Trophoblast cell (in vitro differentiated cells and primary cell): ENCODE measurements around the gene SSH2.

Experiments
- DNase-seq, 2 donors: peaks; one replicate each; pipeline ENCODE4 v3.0.0-alpha.2; 2016
- H2AFZ ChIP-seq: 2 replicates; pipeline ENCODE4 v1.6.1; 2013; ENCODE audit warnings: low read length, moderate library complexity, mild to moderate bottlenecking; ENCODE audit not compliant: insufficient read depth, poor library complexity
- H2AK5ac ChIP-seq: 2 replicates; pipeline ENCODE4 v1.6.1; 2013; ENCODE audit warnings: mild to moderate bottlenecking, low read length
- H2BK120ac ChIP-seq: 2 replicates; pipeline ENCODE4 v1.6.1; 2013; ENCODE audit warnings: low read length, mild to moderate bottlenecking, moderate library complexity; ENCODE audit not compliant: insufficient read depth, poor library complexity
- H2BK12ac ChIP-seq: 2 replicates; pipeline ENCODE4 v1.6.1; 2013; ENCODE audit warnings: mild to moderate bottlenecking, low read length, moderate library complexity
- H2BK5ac ChIP-seq: 2 replicates; pipeline ENCODE4 v1.6.1; 2013; ENCODE audit warnings: low read length, low read depth, moderate library complexity, mild to moderate bottlenecking; ENCODE audit not compliant: poor library complexity
- H3K14ac ChIP-seq: 2 replicates; pipeline ENCODE4 v1.6.1; 2013; ENCODE audit warnings: mild to moderate bottlenecking, low read length
- H3K18ac ChIP-seq: 2 replicates; pipeline ENCODE4 v1.6.1; 2013; ENCODE audit warnings: mild to moderate bottlenecking, low read length
- H3K23ac ChIP-seq: 2 replicates; pipeline ENCODE4 v1.6.1; 2013; ENCODE audit warnings: low read length
- H3K27ac ChIP-seq: 2 replicates; pipeline ENCODE4 v1.5.1; 2013; ENCODE audit warnings: low read depth, mild to moderate bottlenecking, inconsistent platforms, low read length, moderate library complexity
- H3K27me3 ChIP-seq: 2 replicates; pipeline ENCODE4 v1.6.1; 2013; ENCODE audit warnings: inconsistent platforms, mild to moderate bottlenecking, low read length, moderate library complexity; ENCODE audit not compliant: insufficient read depth
- H3K36me3 ChIP-seq, 2 experiments: 1 replicate in 1 of 2; 2 replicates in 1 of 2; pipeline ENCODE4 v1.6.1; 2013; ENCODE audit warnings: low read length in 2 of 2, mild to moderate bottlenecking in 2 of 2, moderate library complexity in 1 of 2; ENCODE audit not compliant: insufficient read depth in 2 of 2, control insufficient read depth in 1 of 2
- H3K4ac ChIP-seq: 2 replicates; pipeline ENCODE4 v1.6.1; 2013; ENCODE audit warnings: low read depth, mild to moderate bottlenecking, low read length, moderate library complexity
- H3K4me1 ChIP-seq, 2 experiments: 1 replicate in 1 of 2; 2 replicates in 1 of 2; pipeline ENCODE4 v1.6.1; 2013; ENCODE audit warnings: low read length in 2 of 2, mild to moderate bottlenecking in 2 of 2, moderate library complexity in 1 of 2; ENCODE audit not compliant: insufficient read depth in 2 of 2, control insufficient read depth in 1 of 2
- H3K4me2 ChIP-seq: 2 replicates; pipeline ENCODE4 v1.6.1; 2013; ENCODE audit warnings: inconsistent platforms, mild to moderate bottlenecking, low read length, moderate library complexity
- H3K4me3 ChIP-seq: 2 replicates; pipeline ENCODE4 v1.5.1; 2013; ENCODE audit warnings: mild to moderate bottlenecking, low read depth, low read length, inconsistent platforms
- H3K79me1 ChIP-seq: one replicate; pipeline ENCODE4 v1.6.1; 2013; ENCODE audit warnings: low read length
- H3K79me2 ChIP-seq: 2 replicates; pipeline ENCODE4 v1.6.1; 2013; ENCODE audit warnings: low read length, mild to moderate bottlenecking; ENCODE audit not compliant: control insufficient read depth, insufficient read depth, poor library complexity
- H3K9ac ChIP-seq: 2 replicates; pipeline ENCODE4 v1.6.1; 2013; ENCODE audit warnings: mild to moderate bottlenecking, low read length
- H3K9me3 ChIP-seq: 2 replicates; pipeline ENCODE4 v1.6.1; 2013; ENCODE audit warnings: low read depth, mild to moderate bottlenecking, control low read depth, inconsistent platforms, low read length; ENCODE audit not compliant: insufficient read depth
- H4K12ac ChIP-seq: 2 replicates; pipeline ENCODE4 v1.6.1; 2013; ENCODE audit warnings: low read depth, mild to moderate bottlenecking, low read length, moderate library complexity
- H4K8ac ChIP-seq: 2 replicates; pipeline ENCODE4 v1.6.1; 2013; ENCODE audit warnings: low read depth, mild to moderate bottlenecking, low read length, moderate library complexity
- H4K91ac ChIP-seq: one replicate; pipeline ENCODE4 v1.6.1; 2013; ENCODE audit warnings: low read depth, mild to moderate bottlenecking, low read length, moderate library complexity
- WGBS: extraction: QIAGEN DNeasy Blood & Tissue Kit; methylation state at CpG from one replicate; pipeline ENCODE4 v1.1.7; 2013; ENCODE audit warnings: missing lambda C conversion rate; ENCODE audit not compliant: insufficient read length, insufficient coverage; ENCODE audit errors: extremely low coverage; 5-methylcytosine and 5-hydroxymethylcytosine counted together

The SSH2 gene

GRCh38 chr17:29833801-29834200, 96.2 kb downstream of the SSH2 start:
- no peak overlapping the region for H2BK5ac ChIP-seq
- DNase-seq = no peak
- no peak overlapping the region for H4K91ac ChIP-seq
- no peak overlapping the region for H2BK120ac ChIP-seq
- no peak overlapping the region for H2AK5ac ChIP-seq
- H3K18ac ChIP-seq = no peak overlapping the region
- no peak overlapping the region for H2BK12ac ChIP-seq
- H3K4ac ChIP-seq = no peak overlapping the region
- no peak overlapping the region for H2AFZ ChIP-seq
- H3K4me1 ChIP-seq = peaks cover under 1 to 2% of the 10 kb centered on the region in 2 experiments
- no peaks in the 10 kb centered on the region for H3K27me3 ChIP-seq
- H3K9me3 ChIP-seq = no peaks in the 10 kb centered on the region
- H3K14ac ChIP-seq = no peak overlapping the region
- no CpG with 5 or more reads among the region's 1 CpG for WGBS
- no peak overlapping the region for H3K9ac ChIP-seq
- no peak overlapping the region for H3K27ac ChIP-seq
- H3K36me3 ChIP-seq = no peaks in the 10 kb centered on the region
- no peaks in the 10 kb centered on the region for H3K79me2 ChIP-seq
- no peak overlapping the region for H3K23ac ChIP-seq
- H4K8ac ChIP-seq = no peak overlapping the region
- no peak overlapping the region for H3K4me2 ChIP-seq
- H3K4me3 ChIP-seq = no peak overlapping the region
- H3K79me1 ChIP-seq = no peaks in the 10 kb centered on the region
- H4K12ac ChIP-seq = no peak overlapping the region

- Histone ChIP-seq H3K23ac (no peak overlapping the region), H3K79me1 (no peaks in the 10 kb centered on the region), H3K27me3 (no peaks in the 10 kb centered on the region), H3K9ac (no peak overlapping the region), H2AK5ac (no peak overlapping the region), H2BK5ac (no peak overlapping the region), H4K12ac (no peak overlapping the region), H3K79me2 (no peaks in the 10 kb centered on the region), H2BK120ac (no peak overlapping the region), H3K18ac (no peak overlapping the region), H3K36me3 (peaks cover 0 to 2% of the 10 kb centered on the region in 2 experiments), H3K27ac (no peak overlapping the region), H3K4me3 (no peak overlapping the region), H3K4me2 (no peak overlapping the region), H4K8ac (no peak overlapping the region), H3K9me3 (no peaks in the 10 kb centered on the region), H4K91ac (no peak overlapping the region), H3K4ac (no peak overlapping the region), H3K4me1 (no peaks in the 10 kb centered on the region), H3K14ac (no peak overlapping the region), H2BK12ac (no peak overlapping the region), H2AFZ (no peak overlapping the region)
- WGBS = no CpG with 5 or more reads among the region's 3 CpGs
- DNase-seq = no peak
Observed at GRCh38 chr17:29828676-29829284, 101.2 kb downstream of the SSH2 start.

GRCh38 chr17:29827179-29827578, 102.8 kb downstream of the SSH2 start:
- Histone ChIP-seq H3K23ac (no peak overlapping the region), H3K9me3 (no peaks in the 10 kb centered on the region), H3K14ac (no peak overlapping the region), H3K9ac (no peak overlapping the region), H4K91ac (no peak overlapping the region), H2BK12ac (no peak overlapping the region), H2AFZ (no peak overlapping the region), H3K27me3 (no peaks in the 10 kb centered on the region), H3K27ac (no peak overlapping the region), H2BK5ac (no peak overlapping the region), H3K79me2 (no peaks in the 10 kb centered on the region), H3K4me2 (no peak overlapping the region), H3K18ac (no peak overlapping the region), H3K4ac (no peak overlapping the region), H4K12ac (no peak overlapping the region), H2AK5ac (no peak overlapping the region), H3K79me1 (no peaks in the 10 kb centered on the region), H3K4me1 (no peaks in the 10 kb centered on the region), H3K4me3 (no peak overlapping the region), H4K8ac (no peak overlapping the region), H3K36me3 (peaks cover 0 to 2% of the 10 kb centered on the region in 2 experiments), H2BK120ac (no peak overlapping the region)
- DNase-seq = no peak

GRCh38 chr17:29826114-29826692, 103.8 kb downstream of the SSH2 start:
- H3K4ac ChIP-seq = no peak overlapping the region
- H4K91ac ChIP-seq = no peak overlapping the region
- WGBS = no CpG with 5 or more reads among the region's 2 CpGs
- no peaks in the 10 kb centered on the region for H3K4me1 ChIP-seq
- H4K12ac ChIP-seq = no peak overlapping the region
- H2AFZ ChIP-seq = no peak overlapping the region
- H3K9me3 ChIP-seq = no peaks in the 10 kb centered on the region
- H3K23ac ChIP-seq = no peak overlapping the region
- peak in 1 of 2 donors; percentile 24 for DNase-seq
- H3K79me2 ChIP-seq = no peaks in the 10 kb centered on the region
- no peak overlapping the region for H3K27ac ChIP-seq
- no peak overlapping the region for H4K8ac ChIP-seq
- no peak overlapping the region for H3K4me3 ChIP-seq
- H3K9ac ChIP-seq = no peak overlapping the region
- peaks cover 0 to 2% of the 10 kb centered on the region in 2 experiments for H3K36me3 ChIP-seq
- no peak overlapping the region for H2AK5ac ChIP-seq
- no peak overlapping the region for H3K18ac ChIP-seq
- H3K27me3 ChIP-seq = no peaks in the 10 kb centered on the region
- no peak overlapping the region for H2BK5ac ChIP-seq
- no peak overlapping the region for H2BK120ac ChIP-seq
- H3K4me2 ChIP-seq = no peak overlapping the region
- H3K79me1 ChIP-seq = no peaks in the 10 kb centered on the region
- no peak overlapping the region for H3K14ac ChIP-seq
- H2BK12ac ChIP-seq = no peak overlapping the region
